Heart left ventricle (tissue), 13 donors: ENCODE results near the gene GRK3.

Experiments
- CTCF ChIP-seq, 12 donors: fragments of 200-600 bp; sonication (generic) in 4 of 12; IDR thresholded peaks; one replicate each; pipeline versions ENCODE4 v1.5.0 to v1.8.0; 2018 to 2022; ENCODE audit warnings: antibody characterized with exemption in 12 of 12, mild to moderate bottlenecking in 5 of 12
- POLR2A ChIP-seq, 2 donors: fragments of 450-650 bp; IDR thresholded peaks; one replicate each; pipeline ENCODE4 v1.6.1; 2017; ENCODE audit warnings: antibody characterized with exemption in 2 of 2, mild to moderate bottlenecking in 2 of 2, moderate library complexity in 2 of 2
- donor health status: ischemic (EF 13 %, LVEDD 7.1; RV severe dilation, severe dysfunction).
- donor health status: DM: no; HTN: yes; CAD: no.
- donor health status: DM: no; HTN: no; CAD: no.
- donor health status: ischemic (EF 25% LVEDD 6.9; RV normal size, moderate dysfunction).
- donor health status: ischemic (EF 25% LVEDD 5.7; RV mildly dilated, moderate dysfunction).
- donor health status: ischemic (EF 35%, LVEDD 5.7; RV mildly dilated, moderate dysfunction).
- donor health status: nonischemic (EF 11% LVEDD 7.7; RV severe dilation, severe dysfunction).
- donor health status: DM: yes; HTN: yes; CAD: no.
- donor health status: PGD.
- donor health status: ischemic (EF 29% LVEDD 5.4; RV normal size, mild dysfunction).
- donor health status: nonischemic (EF 23%, LVEDD 6.1; RV moderate dilation, normal function).

GRCh38 chr22:25765016-25765367, 200.5 kb downstream of the GRK3 start:
- TF ChIP-seq CTCF (IDR thresholded peaks at IDR 0.05): no peak
- no peak for TF ChIP-seq POLR2A (IDR thresholded peaks at IDR 0.05)
